Fibroblast of peridontal ligament (primary cell): ENCODE measurements around the gene MMAA.
"Not testable (repeated sequence)": the region's sequence is repeated elsewhere in the genome, so short reads cannot be mapped to it uniquely, and the experiment has no call there.

Source experiments
- DNase-seq: peaks from one replicate; pipeline ENCODE4 v3.0.0-alpha.2; 2010; ENCODE audit errors: extremely low read depth

Gene MMAA

GRCh38 chr4:145635117-145635516, 15.9 kb downstream of the MMAA start:
- DNase-seq = no peak

GRCh38 chr4:145635630-145636029, 16.4 kb downstream of the MMAA start:
- DNase-seq = no peak

- DNase-seq = no peak
Observed at GRCh38 chr4:145639186-145639698, 20.1 kb downstream of the MMAA start.

DNA sequence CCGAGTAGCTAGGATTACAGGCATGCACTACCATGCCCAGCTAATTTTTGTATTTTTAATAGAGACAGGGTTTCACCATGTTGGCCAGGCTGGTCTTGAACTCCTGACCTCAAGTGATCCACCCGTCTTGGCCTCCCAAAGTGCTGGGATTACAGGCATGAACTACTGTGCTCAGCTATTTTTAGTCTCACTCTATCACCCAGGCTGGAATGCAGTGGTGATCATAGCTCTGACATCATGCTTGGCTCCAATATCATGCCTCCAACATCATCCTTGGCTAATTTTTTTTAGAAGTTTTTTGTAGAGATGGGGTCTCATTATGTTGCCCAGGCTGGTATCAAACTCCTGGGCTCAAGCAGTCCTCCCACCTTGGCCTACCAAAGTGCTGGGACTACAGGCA, 21.1 kb downstream of the MMAA start:
- DNase-seq = peak; percentile 87

DNA sequence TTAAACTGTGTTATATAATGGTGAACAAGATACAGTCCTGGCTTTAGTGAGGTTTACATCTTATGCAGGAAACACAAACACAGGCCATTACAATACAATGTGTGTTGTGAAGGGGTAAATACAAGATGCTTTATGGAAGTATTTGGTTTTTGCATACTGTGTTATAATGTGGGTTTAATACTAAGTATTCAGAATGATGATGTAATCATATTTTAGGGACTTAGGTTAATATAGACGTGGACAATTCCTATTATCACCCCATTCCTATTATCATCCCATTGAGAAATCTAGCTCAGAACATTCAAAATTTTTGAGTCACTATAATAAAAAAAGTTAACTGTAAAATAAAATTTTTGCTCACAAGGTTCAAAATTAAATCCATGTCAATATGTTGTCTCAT, 24.1 kb downstream of the MMAA start:
- DNase-seq = no peak

GRCh38 chr4:145644699-145645098, 25.5 kb downstream of the MMAA start:
- DNase-seq = no peak

- no peak for DNase-seq
Observed at GRCh38 chr4:145656156-145656555, 37.0 kb downstream of the MMAA start.

DNA sequence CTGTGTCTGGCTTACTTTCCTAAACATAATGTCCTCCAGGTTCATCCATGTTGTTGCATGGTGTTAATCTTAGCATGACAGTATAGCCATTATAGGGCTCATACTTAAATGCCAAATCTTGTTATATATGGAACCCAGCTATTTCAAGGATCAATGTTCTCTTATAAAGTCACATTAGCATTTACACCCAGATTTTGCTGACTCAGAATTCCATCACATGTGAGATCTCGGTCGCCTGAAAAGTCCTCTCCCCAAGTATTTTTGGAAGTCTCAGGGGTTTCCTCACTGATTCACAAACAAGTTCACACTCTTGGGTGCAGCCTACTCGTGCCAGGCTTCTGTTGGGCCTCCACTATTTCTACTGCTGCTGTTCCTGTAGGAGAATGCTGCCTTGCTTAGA, 40.9 kb downstream of the MMAA start:
- DNase-seq = no peak

- DNase-seq = no peak
Observed at GRCh38 chr4:145663194-145663593, 44.0 kb downstream of the MMAA start.

GRCh38 chr4:145665773-145666172, 46.6 kb downstream of the MMAA start:
- DNase-seq = peak; percentile 12

DNA sequence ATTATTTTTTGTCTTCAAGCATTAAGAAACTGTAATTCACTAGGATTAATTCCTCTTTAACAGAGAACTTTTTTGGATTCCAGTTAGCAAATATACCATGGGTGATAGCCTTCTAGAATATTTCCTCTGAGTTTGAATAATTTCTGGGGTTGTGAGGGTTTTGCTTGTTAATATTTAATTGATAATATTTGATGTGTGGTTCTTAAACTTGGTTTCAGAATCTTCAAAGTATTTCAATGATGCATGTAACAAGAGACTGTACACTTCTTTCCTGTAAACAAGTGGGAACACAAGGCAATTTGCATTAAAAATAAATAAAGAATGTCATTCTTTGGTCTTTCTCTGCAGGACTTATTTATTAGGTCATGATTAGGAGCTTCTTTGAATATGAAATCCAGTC, 51.2 kb downstream of the MMAA start:
- DNase-seq = no peak

DNA sequence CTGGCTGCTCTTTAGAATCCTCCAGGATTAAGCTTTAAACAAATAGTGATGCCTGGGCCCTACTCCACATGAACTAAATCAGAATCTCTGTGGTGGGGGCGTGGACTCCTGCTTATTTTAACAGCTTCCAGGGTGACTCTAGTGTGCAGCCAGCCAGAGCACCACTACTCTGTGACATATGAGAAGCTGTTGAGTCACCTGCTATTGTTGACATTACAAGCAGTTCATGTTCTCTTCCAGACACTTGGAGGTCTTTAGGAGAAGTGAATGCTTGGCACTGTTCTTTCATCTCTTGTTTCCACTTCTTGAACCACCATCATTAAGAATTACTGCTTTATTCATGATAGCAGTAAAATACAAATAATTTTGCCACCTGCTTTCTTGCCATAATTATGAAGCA, 60.3 kb downstream of the MMAA start:
- DNase-seq = peak; percentile 94

DNA sequence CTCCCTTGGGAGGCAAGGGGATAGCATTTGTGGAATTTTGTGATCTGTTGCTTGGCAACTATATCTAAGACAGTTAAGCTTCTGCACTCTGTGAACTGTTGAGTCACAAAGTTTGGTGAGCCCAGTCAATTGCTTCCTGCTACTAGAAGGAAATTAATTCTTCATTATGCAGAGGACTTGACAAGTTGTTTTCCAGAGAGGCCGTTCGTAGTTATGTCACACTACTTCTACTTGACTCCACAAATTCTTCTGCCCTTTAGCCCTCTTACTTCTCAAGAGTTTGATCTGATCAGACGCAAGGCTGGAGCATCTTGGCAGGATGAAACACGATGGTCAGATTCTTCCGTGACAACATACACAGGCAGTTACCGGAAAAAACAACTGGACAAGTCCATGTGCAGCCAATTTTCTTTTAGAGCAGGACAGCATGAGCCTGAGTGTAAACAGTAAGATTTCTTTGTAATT, 60.8 kb downstream of the MMAA start, which contains the start of gene C4orf51:
Gene C4orf51 (plus strand): TSS at position 156 of the 465 bp plus-strand sequence. CDS start 58 bp downstream, at position 214.
- DNase-seq = peak; percentile 69

- DNase-seq = no peak
Observed at GRCh38 chr4:145680902-145681301, 61.7 kb downstream of the MMAA start.

- no peak for DNase-seq
Observed at GRCh38 chr4:145681518-145681917, 62.3 kb downstream of the MMAA start.

GRCh38 chr4:145681956-145682355, 62.8 kb downstream of the MMAA start:
- DNase-seq = peak; percentile 61

DNA sequence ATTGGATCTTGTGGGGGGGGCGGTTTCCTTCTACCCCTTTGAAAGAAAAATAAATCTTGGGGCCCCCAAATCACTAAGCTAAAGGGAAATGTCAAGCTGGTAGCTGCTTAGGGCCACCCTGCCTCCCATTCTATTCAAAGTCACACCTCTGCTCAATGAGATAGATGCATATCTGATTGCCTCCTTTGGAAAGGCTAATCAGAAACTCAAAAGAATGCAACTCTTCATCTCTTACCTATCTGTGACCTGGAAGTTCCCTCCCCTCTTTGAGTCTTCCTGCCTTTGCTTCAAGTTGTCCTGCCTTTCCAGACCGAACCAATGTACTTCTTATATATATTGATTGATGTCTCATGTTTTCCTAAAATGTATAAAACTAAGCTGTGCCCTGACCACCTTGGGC, 67.8 kb downstream of the MMAA start:
- no peak for DNase-seq

DNA sequence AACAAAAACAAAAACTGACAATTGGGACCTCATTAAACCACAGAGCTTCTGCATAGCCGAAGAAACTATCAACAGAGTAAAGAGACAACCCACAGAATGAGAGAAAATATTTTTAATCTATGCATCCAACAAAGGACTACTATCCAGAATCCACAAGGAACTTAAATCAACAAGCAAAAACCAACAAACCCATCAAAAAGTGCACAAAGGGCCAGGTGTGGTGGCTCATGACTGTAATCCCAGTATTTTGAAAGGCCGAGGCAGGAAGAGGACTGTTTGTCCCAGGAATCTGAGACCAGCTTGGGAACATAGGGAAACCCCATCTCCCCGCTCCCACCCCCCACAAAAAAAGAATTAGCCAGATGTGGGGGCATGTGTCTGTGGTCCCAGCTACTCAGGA, 71.4 kb downstream of the MMAA start:
- DNase-seq = no peak

DNA sequence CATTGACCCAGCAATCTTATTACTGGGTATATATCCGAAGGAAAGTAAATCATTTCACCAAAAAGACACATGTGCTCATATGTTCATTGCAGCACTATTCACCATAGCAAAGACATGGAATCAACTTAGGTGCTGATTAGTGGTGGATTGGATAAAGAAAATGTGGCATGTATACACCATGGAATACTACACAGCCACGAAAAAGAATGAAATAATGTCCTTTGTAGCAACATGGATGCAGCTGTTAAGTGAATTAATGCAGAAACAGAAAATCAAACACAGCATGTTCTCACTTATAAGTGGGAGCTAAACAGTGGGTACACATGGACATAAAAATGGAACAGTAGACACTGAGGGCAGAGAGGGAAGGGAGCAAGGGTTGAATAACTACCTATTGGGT, 72.2 kb downstream of the MMAA start:
- DNase-seq = not testable (repeated sequence)

DNA sequence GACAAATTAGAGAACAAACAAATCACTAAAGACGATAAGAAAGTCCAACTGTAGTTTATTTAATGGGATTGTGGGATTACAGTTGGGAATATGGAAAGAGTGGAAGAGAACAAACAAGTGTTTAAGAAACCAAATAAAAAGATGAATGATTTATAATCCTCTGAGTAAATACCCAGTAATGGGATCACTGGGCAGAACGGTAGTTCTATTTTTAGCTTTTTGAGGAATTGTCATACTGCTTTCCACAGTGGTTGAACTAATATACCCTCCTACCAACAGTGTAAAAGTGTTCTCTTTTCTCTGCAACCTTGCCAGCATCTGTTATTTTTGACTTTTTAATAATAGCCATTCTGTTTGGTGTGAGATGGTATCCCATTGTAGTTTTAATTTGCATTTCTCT, 75.7 kb downstream of the MMAA start:
- no peak for DNase-seq

GRCh38 chr4:145697332-145697731, 78.1 kb downstream of the MMAA start:
- DNase-seq = no peak

DNA sequence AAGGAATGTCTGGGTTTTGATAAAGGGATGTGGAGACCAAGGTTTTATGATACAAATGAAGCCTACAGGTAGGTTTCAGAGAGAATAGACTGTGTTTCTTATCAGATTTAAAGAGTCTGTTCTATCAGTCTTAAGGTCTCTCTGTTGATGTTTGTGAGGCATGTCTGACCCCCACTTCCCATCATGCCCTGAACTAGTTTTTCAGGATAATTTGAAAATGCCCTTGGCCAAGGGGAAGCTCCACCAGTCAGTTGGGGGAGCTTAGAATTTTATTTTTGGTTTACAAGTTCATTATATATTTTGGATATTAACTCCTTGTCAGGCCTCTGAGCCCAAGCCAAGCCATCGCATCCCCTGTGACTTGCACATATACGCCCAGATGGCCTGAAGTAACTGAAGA, 79.3 kb downstream of the MMAA start:
- no peak for DNase-seq

DNA sequence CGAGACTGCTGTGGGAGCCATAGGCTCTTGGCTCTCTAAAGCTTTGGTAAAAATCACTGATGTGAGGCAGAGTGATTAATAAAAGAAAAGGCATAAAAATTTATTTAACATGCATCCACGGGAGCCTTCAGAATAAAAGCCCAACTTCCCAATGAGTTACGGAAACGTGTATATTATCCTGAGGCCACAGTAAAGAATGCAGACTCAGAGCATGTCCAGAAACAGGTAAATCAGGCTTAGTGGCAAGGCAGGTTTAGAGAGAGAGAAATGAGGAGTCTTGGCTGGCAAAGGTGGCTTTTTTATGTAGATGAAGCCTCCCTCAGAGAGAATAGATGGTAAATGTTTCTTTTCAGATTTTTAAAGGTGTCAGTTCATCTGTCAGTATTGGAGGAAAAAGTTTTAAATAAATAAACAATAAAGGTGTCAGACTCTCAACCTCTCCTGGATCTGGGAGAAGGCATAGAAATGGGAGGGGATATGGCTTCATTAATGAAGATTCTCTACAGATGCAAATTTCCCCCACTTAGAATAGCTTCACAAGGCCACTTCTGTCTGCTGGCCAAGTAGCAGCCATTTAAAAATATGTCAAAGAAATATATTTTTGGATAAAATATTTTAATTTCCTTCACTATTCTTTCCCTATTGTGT, 84.8 kb downstream of the MMAA start:
- no peak for DNase-seq

GRCh38 chr4:145709336-145709735, 90.2 kb downstream of the MMAA start:
- DNase-seq = no peak
